OCI-LY3 (cell line): ENCODE data around the gene RGS14.

Source experiments
- H2AFZ ChIP-seq: fragments of 200-600, 300-600 bp; shearing (Covaris generic); 2 replicates; pipeline ENCODE4 v1.6.0; 2014; ENCODE audit warnings: antibody characterized with exemption, low read depth, low read length
- H3K27ac ChIP-seq: fragments of 200-600, 300-600 bp; sonication (generic); 2 replicates; pipeline ENCODE4 v1.5.1; 2014; ENCODE audit warnings: mild to moderate bottlenecking, low read length, moderate library complexity, mixed read lengths
- H3K27me3 ChIP-seq: fragments of 200-600, 300-600 bp; sonication (generic); 2 replicates; pipeline ENCODE4 v1.6.1; 2014; ENCODE audit warnings: low read depth, low read length, mixed read lengths
- H3K36me3 ChIP-seq: fragments of 200-600, 300-600 bp; sonication (generic); replicated peaks from 2 replicates; pipeline ENCODE3; 2014; ENCODE audit warnings: low read depth, low read length, mixed read lengths
- H3K4me1 ChIP-seq: fragments of 300-600, 200-600 bp; sonication (generic); 2 replicates; pipeline ENCODE4 v1.6.1; 2014; ENCODE audit warnings: low read length, mixed read lengths
- H3K4me2 ChIP-seq: fragments of 200-600, 300-600 bp; sonication (generic); 2 replicates; pipeline ENCODE4 v1.6.1; 2014; ENCODE audit warnings: low read length, mixed read lengths
- H3K4me3 ChIP-seq: fragments of 300-600, 200-600 bp; sonication (generic); 2 replicates; pipeline ENCODE4 v1.5.1; 2014; ENCODE audit warnings: antibody characterized with exemption, mild to moderate bottlenecking, low read length, moderate library complexity
- H3K79me2 ChIP-seq: fragments of 300-600, 200-600 bp; shearing (Covaris generic); 2 replicates; pipeline ENCODE4 v1.6.1; 2014; ENCODE audit warnings: mild to moderate bottlenecking, low read length, mixed read lengths
- H3K9ac ChIP-seq: fragments of 300-600, 200-600 bp; shearing (Covaris generic); 2 replicates; pipeline ENCODE4 v1.6.0; 2014; ENCODE audit warnings: mild to moderate bottlenecking, low read length, moderate library complexity
- H3K9me3 ChIP-seq: fragments of 200-600, 300-600 bp; shearing (Covaris generic); 2 replicates; pipeline ENCODE4 v1.6.1; 2014; ENCODE audit warnings: low read length, mixed read lengths; ENCODE audit not compliant: insufficient read depth
- H4K20me1 ChIP-seq: fragments of 200-600, 300-600 bp; sonication (generic); 2 replicates; pipeline ENCODE4 v1.6.1; 2016; ENCODE audit warnings: low read length, mixed read lengths; ENCODE audit not compliant: insufficient read depth
- CTCF ChIP-seq: fragments of 200-600, 300-600 bp; sonication (generic); IDR thresholded peaks from 2 replicates; pipeline ENCODE4 v1.5.1; 2014; ENCODE audit warnings: antibody characterized with exemption, low read length, low read depth
- EZH2phosphoT487 ChIP-seq: fragments of 200-600 bp; shearing (Covaris generic); IDR thresholded peaks from 2 replicates; pipeline ENCODE4 v1.6.1; 2018; ENCODE audit warnings: antibody characterized with exemption, mixed run types, low read depth

The RGS14 gene

GRCh38 chr5:177380805-177381126 is 23.0 kb downstream of the RGS14 start:
- no peaks in the 10 kb centered on the region for H4K20me1 ChIP-seq
- H3K4me3 ChIP-seq = no peak overlapping the region
- no peaks in the 10 kb centered on the region for H3K36me3 ChIP-seq
- no peaks in the 10 kb centered on the region for H3K9me3 ChIP-seq
- H3K4me1 ChIP-seq = no peaks in the 10 kb centered on the region
- no peak overlapping the region for H2AFZ ChIP-seq
- no peak overlapping the region for H3K4me2 ChIP-seq
- no peaks in the 10 kb centered on the region for H3K79me2 ChIP-seq
- H3K27ac ChIP-seq = no peak overlapping the region
- TF ChIP-seq EZH2phosphoT487 (no peak), CTCF (no peak)
- no peak overlapping the region for H3K9ac ChIP-seq
- peaks cover 24% of the 10 kb centered on the region for H3K27me3 ChIP-seq

GRCh38 chr5:177382423-177383029 is 24.8 kb downstream of the RGS14 start:
- Histone ChIP-seq H3K79me2 (no peaks in the 10 kb centered on the region), H3K9ac (no peak overlapping the region), H3K9me3 (no peaks in the 10 kb centered on the region), H3K27ac (no peak overlapping the region), H3K4me2 (no peak overlapping the region), H3K36me3 (no peaks in the 10 kb centered on the region), H4K20me1 (no peaks in the 10 kb centered on the region), H2AFZ (no peak overlapping the region), H3K4me1 (no peaks in the 10 kb centered on the region), H3K27me3 (peaks cover 36% of the 10 kb centered on the region), H3K4me3 (no peak overlapping the region)
- TF ChIP-seq CTCF = peak; percentile 39
- TF ChIP-seq EZH2phosphoT487 = no peak

GRCh38 chr5:177383181-177383580 is 25.5 kb downstream of the RGS14 start:
- no peak overlapping the region for H2AFZ ChIP-seq
- no peaks in the 10 kb centered on the region for H3K4me1 ChIP-seq
- no peaks in the 10 kb centered on the region for H4K20me1 ChIP-seq
- no peaks in the 10 kb centered on the region for H3K9me3 ChIP-seq
- H3K79me2 ChIP-seq = no peaks in the 10 kb centered on the region
- no peaks in the 10 kb centered on the region for H3K36me3 ChIP-seq
- H3K9ac ChIP-seq = no peak overlapping the region
- peaks cover 41% of the 10 kb centered on the region for H3K27me3 ChIP-seq
- TF ChIP-seq CTCF (no peak), EZH2phosphoT487 (no peak)
- H3K4me3 ChIP-seq = no peak overlapping the region
- H3K27ac ChIP-seq = no peak overlapping the region
- no peak overlapping the region for H3K4me2 ChIP-seq

GRCh38 chr5:177384134-177384533 is 26.4 kb downstream of the RGS14 start, which contains the start of gene SLC34A1:
SLC34A1 (plus strand) TSS chr5:177384434; CDS start chr5:177385742, 1,308 bp downstream.
- Histone ChIP-seq H3K27ac (no peak within 1 kb of the TSS), H3K4me3 (no peak within 1 kb of the TSS), H4K20me1 (no peaks in the 10 kb centered on the region), H3K4me1 (peaks cover 8% of the 10 kb centered on the region), H3K9me3 (no peaks in the 10 kb centered on the region), H3K79me2 (no peaks in the 10 kb centered on the region), H3K9ac (no peak within 1 kb of the TSS), H3K4me2 (no peak within 1 kb of the TSS), H3K27me3 (peaks cover 49% of the 10 kb centered on the region), H3K36me3 (no peaks in the 10 kb centered on the region), H2AFZ (no peak within 1 kb of the TSS)
- TF ChIP-seq EZH2phosphoT487 (no peak), CTCF (no peak)
